T47D (cell line): Measurements from ENCODE around the gene TBC1D5.

Experiments
- DNase-seq, 2 experiments: peaks; one replicate each; pipeline versions ENCODE4 v3.0.0 to v3.0.0-alpha.2; 2011 to 2012; ENCODE audit warnings: low read depth in 1 of 2, low spot score in 1 of 2
- JUND ChIP-seq: IDR thresholded peaks from 2 replicates; pipeline ENCODE4 v1.6.1; 2012; ENCODE audit warnings: low read depth
- in situ Hi-C: cut with HindIII; loops from 2 replicates; pipeline ENCODE4 v1.10.0; 2016; ENCODE audit warnings: low sequenced_read_pairs, low pct_unique_long_range_greater_than_20kb

The TBC1D5 gene

DNA sequence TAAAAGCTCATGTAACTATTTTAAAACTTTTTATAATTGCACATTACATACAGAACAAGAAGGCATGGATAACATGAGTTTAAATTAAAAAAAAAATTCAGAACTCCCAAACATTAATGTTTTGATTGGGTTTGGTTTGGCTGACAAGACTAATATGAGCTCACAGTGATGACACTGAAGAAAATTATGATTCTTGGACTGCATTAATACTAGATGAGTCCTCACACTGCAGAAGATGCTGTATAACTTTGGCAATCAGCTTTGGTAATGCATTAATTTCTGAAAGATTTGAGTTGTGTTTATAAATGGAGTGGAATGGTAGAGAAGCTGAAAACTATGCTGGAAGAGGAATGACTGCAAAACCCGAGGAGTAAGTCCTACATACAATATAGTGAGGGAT lies 498.8 kb downstream of the TBC1D5 start:
- no peak for TF ChIP-seq JUND
- DNase-seq, result no peak
- in situ Hi-C loops, result no loop called here

DNA sequence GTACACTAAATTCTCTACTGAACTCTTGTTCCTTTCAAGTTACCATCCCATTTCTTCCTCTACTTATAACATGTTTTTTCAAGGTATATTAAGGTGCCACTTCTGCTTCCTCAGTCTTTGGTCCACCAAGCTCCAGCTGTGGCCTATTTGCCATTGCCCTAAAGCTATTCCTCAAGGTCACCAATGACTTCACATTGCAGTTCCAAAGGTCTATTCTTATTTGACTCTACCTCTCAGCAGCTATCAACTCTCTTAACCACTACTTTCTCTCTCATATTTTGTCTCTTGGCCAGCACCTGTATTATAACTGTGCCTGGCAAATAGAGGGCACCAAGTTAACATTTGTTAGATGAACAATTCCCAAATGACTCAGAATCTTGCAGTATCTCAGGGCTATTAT lies 503.0 kb downstream of the TBC1D5 start:
- TF ChIP-seq JUND, result no peak
- DNase-seq, result no peak
- in situ Hi-C loops, result no loop called here

DNA sequence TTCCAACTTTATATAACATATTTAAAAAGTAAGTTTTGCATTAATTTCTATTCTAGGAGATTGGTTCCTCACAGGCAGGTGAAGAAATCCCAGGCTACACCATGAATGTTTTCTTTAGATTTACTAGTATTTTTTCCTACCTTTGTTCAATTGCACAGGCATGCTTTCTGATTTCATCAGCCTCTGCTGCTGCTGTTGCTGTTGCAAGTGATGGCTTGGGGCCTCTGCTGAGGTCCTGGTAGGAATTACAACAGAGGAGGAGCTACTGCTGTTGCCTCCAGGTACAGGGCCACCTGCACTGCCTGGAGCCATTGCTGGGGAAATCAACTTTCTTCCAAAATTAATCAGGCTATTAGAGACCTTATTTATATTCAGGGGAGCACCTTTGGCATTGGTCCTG lies 504.4 kb downstream of the TBC1D5 start:
- no peak for DNase-seq
- in situ Hi-C loops, result no loop called here
- no peak for TF ChIP-seq JUND

DNA sequence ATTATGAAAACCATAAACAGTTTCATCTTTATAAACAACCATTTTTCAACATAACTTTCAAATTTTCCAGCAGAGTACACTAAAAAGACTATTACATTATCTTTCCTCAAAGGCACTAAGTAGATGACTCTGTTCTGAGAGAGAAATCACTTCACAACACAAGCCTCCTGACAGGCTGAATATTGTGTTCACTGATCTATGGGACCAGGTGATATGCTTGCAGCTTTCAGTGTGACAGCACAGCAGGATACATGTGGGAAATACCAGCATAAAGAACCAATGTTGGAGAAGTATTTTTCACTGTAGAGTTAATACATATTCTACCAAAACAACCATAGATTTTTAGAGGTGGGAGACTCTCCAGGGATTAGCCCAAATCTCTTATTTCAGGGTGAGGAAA lies 507.1 kb downstream of the TBC1D5 start:
- in situ Hi-C loops, result no loop called here
- DNase-seq, result no peak
- TF ChIP-seq JUND, result no peak

DNA sequence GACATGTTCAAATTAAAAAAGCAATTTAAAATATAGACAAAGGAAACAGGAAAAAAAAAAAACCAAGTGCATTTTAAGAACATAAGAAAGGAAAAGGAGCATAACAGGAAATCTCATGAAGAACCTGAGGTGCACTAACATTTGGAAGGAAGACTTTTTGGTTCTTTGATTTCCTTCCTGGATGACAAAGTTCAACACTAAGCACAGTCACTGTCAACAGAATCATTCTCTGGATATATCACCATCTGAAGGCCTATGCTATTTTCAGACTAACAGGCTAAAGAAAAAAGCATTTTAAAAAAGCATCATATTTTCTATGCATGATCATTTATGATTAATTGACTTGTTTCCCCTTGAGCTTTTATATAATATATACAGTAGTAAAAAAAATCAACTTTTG lies 508.0 kb downstream of the TBC1D5 start:
- no peak for DNase-seq
- TF ChIP-seq JUND, result no peak
- in situ Hi-C loops, result no loop called here

DNA sequence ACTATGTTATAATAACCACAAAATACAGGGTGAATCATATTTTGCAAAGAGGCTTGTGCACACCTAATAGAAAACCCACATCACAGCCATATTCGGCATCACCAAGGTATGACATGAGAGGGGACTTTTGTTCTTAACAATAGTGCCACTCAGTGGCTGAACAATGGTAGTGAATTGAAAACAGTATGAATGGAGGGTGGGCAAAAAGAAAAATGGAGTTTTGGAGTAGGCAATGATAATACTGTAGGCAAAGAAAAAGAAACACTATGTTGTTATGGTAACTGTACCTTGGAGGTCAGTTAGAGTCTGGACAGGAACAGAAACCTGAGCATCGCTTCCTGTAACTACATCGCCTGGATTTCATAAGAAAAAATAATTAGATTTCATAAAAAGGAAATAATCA lies 509.0 kb downstream of the TBC1D5 start:
- no peak for TF ChIP-seq JUND
- DNase-seq, result peak; percentile 28 to 67
- in situ Hi-C loops, result no loop called here

DNA sequence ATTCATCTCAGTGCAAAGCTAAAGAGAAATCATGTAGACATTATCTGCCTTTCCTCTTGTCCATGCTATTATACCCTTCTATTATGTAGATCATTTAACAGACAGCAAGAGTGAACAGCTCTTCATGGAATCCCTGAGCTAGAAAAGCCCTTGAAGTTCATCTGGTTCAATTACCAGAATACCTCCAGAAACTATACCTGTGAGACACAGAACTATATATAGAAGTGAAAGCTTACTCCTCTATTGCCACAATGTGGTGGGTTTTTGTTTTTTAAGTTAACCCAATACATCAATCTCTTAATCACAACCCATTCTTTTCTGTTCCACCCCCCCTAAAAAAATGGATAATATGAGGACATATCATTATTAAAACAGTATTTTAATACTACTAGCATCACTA lies 510.0 kb downstream of the TBC1D5 start:
- no peak for TF ChIP-seq JUND
- in situ Hi-C loops, result no loop called here
- no peak for DNase-seq

DNA sequence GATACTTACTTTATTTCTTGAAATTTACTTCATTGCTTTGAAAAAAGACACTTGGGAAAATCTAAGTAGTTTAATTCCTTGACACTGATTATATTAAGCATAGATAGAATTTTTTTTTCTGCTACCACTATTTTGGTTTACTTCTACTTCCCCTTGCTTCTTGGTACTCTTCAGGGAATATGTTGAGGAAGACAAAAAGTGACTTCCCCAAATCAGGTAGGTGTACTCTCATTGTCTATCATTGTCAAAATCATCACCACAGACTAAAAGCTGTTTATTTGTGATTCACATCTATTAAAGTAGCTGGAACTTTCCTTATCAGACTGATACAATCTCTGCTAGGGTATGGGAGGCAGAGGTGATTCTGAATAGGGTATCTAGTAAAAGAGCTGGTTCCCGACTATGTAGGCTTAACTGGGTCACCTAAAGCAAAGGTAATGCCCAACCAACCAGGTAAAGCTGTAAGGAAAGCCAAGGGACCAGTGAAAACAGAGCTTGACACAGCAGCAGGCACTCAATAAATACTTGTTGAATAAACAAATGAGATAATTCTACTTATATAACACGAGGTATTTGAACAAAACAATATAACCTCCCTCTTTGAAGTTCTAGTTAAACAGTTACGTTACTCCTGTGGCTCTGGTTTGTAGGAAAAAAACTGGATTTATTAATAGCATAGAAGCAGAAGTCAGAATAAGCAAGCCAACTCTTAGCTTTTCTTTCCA lies 510.7 kb downstream of the TBC1D5 start:
- in situ Hi-C loops, result no loop called here
- no peak for TF ChIP-seq JUND
- DNase-seq, result no peak

DNA sequence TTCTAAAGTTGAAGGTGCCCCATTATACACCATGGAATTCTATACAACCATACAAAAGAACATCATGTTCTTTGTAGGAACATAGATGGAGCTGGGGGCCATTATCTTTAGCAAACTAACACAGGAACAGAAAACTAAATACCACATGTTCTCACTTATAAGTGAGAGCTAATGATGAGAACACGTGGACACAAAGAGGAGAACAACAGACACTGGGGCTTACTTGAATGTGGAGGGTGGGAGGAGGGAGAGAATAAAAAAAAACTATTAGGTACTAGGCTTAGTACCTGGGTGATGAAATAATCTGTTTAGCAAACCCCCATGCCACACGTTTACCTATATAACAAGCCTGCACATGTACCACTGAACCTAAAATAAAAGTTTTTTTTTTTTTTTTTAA lies 515.0 kb downstream of the TBC1D5 start:
- no peak for DNase-seq
- TF ChIP-seq JUND, result no peak
- in situ Hi-C loops, result no loop called here

DNA sequence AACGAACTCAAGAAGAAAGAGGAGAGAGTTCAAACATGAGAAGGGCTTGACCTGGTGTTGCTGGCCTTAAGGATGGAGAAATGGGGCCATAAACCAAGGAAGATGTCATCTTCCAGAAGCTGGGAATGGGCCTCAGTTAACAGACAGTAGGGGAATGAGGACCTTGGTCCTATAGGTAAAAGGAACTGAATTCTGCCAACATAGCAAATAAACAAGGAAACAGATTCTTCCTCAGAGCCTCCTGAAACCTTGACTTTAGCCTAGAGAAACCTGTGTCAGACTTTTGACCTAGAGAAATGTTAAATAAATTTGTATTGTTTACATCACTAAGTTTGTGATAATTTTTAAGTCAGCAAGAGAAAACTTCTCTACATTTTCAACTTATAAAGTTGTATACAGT lies 520.9 kb downstream of the TBC1D5 start:
- in situ Hi-C loops, result no loop called here
- TF ChIP-seq JUND, result no peak
- DNase-seq, result no peak

DNA sequence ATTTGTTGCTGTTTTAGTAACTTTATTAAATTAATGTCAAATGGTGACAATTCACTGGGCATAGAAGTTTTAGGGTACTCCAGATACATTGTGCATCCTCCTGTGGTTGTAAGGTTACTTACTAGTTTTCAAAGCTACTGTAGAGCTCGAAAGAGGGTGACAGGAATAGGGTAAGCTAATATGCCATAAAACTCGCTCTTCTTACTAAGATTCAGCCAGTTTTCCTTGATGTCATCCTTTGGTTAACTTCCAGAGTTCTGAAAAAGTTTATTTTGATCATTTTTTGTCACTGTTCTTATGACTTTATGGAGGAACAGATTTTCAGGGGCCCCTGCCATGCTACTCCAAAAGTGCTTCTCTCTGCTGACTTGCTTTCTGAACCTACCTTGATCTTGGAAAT lies 522.8 kb downstream of the TBC1D5 start:
- TF ChIP-seq JUND, result no peak
- no peak for DNase-seq
- in situ Hi-C loops, result no loop called here

DNA sequence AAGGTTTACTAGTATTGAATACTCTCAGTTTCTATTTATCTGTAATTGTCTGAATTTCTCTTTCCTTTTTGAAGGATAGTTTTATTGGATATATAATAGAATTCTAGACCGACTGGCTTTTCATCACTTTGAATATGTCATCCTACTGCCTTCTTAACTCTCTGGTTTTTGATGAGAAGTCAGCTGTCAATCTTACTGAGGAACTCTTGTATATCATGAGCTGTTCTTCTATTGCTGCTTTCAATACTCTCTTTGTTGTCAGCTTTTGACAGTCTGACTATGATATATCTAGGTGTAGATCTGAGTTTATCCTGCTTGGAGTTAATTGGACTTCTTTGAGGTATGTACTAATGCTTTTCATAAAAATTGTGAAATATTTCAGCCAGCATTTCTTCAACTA lies 523.8 kb downstream of the TBC1D5 start:
- in situ Hi-C loops, result no loop called here
- no peak for TF ChIP-seq JUND
- DNase-seq, result no peak

DNA sequence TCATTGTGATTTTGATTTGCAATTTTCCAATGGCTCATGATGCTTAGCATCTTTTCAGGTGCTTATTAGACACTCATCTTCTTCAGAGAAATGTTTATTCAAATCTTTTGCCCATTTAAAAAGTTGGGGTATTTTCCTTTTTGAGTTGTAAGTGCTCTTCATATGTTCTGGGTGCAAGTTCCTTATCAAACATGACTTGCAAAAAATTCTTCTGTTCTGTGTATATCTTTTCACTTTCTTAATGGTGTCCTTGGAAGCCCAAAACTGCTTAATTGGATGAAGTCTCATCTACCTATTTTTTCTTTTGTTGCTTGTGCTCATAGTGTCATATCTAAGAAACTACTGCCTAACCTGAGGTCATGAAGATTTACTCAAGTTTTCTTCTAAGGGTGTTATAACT lies 524.8 kb downstream of the TBC1D5 start:
- no peak for TF ChIP-seq JUND
- in situ Hi-C loops, result no loop called here
- no peak for DNase-seq

DNA sequence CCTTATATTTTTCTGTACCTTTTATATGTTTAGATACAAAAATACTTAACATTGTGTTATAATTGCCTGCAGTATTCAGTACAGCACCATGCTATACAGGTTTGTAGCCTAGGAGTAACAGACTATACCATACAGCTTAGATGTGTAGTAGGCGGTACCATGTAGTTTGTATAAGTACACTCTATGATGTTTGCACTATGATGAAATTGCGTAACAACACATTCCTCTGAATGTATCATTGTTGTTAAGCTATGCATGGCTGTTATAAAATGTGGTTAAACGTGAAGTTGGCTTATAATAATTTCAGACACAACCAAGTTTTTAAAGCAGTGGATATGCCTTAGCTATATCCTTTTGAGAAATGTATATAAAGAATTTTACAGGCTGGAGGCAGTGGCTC lies 529.3 kb downstream of the TBC1D5 start:
- DNase-seq, result peak in 1 of 2 experiments; percentile 68
- TF ChIP-seq JUND, result no peak
- in situ Hi-C loops, result no loop called here
